Keratinocyte (primary cell): ENCODE measurements around the gene ZNRF4.

Experiments used
- EZH2 ChIP-seq: IDR thresholded peaks from one replicate; pipeline ENCODE4 v1.6.1; 2012; ENCODE audit warnings: inconsistent platforms, mild to moderate bottlenecking, low read length, moderate library complexity
- TF ChIP-seq, protein P1 (sequence below), 3 experiments: IDR thresholded peaks in 1 of 3; conservative IDR thresholded peaks in 1 of 3; optimal IDR thresholded peaks in 1 of 3; 2 replicates in 2 of 3; 3 replicates in 1 of 3; pipeline versions ENCODE3 to v1.5.1; 2011; ENCODE audit warnings: low read length in 3 of 3, mild to moderate bottlenecking in 3 of 3, moderate library complexity in 2 of 3, control low read depth in 1 of 3, inconsistent platforms in 1 of 3; ENCODE audit not compliant: insufficient read depth in 2 of 3; ENCODE audit errors: extremely low read depth in 1 of 3

DNA sequence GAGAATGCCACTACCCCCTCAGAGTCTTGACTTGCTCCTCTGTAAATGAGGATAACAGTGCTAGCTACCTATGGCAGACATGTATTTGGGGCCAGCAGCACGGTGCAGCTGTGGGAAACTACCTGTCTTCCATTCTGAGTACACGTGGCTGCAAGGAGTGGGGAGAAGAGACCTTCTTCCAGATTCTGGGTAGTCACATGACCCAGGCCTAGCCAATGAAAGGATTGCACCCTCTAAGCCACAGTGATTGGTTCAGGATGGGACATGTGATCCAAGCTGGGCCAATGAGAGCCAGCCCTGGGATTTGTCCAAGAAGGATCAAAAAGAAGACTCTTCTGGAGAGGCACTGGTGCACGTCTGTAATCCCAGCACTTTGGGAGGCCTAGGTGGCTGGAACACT is 5.5 kb downstream of the ZNRF4 start:
- TF ChIP-seq, protein P1, sequence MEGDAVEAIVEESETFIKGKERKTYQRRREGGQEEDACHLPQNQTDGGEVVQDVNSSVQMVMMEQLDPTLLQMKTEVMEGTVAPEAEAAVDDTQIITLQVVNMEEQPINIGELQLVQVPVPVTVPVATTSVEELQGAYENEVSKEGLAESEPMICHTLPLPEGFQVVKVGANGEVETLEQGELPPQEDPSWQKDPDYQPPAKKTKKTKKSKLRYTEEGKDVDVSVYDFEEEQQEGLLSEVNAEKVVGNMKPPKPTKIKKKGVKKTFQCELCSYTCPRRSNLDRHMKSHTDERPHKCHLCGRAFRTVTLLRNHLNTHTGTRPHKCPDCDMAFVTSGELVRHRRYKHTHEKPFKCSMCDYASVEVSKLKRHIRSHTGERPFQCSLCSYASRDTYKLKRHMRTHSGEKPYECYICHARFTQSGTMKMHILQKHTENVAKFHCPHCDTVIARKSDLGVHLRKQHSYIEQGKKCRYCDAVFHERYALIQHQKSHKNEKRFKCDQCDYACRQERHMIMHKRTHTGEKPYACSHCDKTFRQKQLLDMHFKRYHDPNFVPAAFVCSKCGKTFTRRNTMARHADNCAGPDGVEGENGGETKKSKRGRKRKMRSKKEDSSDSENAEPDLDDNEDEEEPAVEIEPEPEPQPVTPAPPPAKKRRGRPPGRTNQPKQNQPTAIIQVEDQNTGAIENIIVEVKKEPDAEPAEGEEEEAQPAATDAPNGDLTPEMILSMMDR (optimal IDR thresholded peaks at IDR 0.05 in 1 of 3, IDR thresholded peaks at IDR 0.05 in 1 of 3, conservative IDR thresholded peaks at IDR 0.05 in 1 of 3; ENCODE audit: extremely low read depth in 1 of 3, insufficient read depth in 2 of 3, low read length in 3 of 3): no peak
- TF ChIP-seq EZH2: no peak
